Erythroblast (primary cell): ENCODE data around the gene ZFP30.
"Not testable (repeated sequence)": the region's sequence is repeated elsewhere in the genome, so short reads cannot be mapped to it uniquely, and the experiment has no call there.

Experiments
- DNase-seq, 2 experiments: peaks; one replicate each; lab custom pipeline; 2025; lab: John Stamatoyannopoulos, UW
- GATA1 ChIP-seq: IDR thresholded peaks from 2 replicates; pipeline ENCODE4 v1.6.1; 2011; ENCODE audit warnings: low read depth, mild to moderate bottlenecking, control low read depth, low read length, moderate library complexity
- POLR2A ChIP-seq: IDR thresholded peaks from 2 replicates; pipeline ENCODE4 v1.6.1; 2011; ENCODE audit warnings: mild to moderate bottlenecking, low read length

ZFP30 gene

GRCh38 chr19:37655301-37655688, at the start of gene ZFP30:
TSS of gene ZFP30 (minus strand) at chr19:37655465. CDS start at chr19:37647822, 7,643 bp downstream.
- TF ChIP-seq POLR2A (no peak), GATA1 (no peak)
- DNase-seq = peak; percentile 85 to 87

DNA sequence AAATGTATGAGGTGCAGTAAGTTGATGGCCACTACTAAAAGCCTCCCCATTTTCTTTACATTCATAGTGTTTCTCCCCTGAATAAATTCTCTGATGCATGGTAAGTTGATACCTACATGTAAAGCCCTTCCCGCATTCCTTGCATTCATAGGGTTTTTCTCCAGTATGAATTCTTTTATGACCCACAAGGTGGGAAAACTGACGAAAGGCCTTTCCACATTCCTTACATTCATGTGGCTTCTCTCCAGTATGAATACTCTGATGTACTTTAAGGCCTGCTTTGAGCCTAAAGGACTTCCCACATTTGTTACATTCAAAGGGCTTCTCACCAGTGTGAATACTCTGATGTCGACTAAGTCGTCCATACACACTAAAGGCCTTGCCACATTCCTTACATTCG, 43.8 kb upstream of the ZFP30 start:
- no peak for DNase-seq
- no peak for TF ChIP-seq POLR2A

DNA sequence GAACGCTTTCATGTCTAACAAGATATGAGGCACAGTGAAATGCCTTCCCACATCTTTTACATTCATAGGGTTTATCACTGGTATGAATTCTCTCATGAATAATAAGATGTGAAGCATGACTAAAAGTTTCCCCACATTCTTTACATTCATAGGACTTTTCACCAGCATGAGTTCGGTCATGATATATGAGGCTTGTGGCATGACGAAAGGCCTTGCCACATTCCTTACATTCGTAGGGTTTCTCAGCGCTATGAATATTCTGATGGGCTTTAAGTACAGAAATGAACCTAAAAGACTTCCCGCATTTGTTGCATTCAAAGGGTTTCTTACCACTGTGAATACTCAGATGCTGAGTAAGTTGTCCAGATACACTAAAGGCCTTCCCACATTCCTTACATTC, 43.0 kb upstream of the ZFP30 start:
- TF ChIP-seq POLR2A = no peak
- no peak for TF ChIP-seq GATA1
- DNase-seq = no peak

- no peak for DNase-seq
- TF ChIP-seq GATA1 = no peak
- TF ChIP-seq POLR2A = no peak
These were observed 40.1 kb upstream of the ZFP30 start for GRCh38 chr19:37695144-37695899.

GRCh38 chr19:37692956-37693620, 37.8 kb upstream of the ZFP30 start:
- no peak for DNase-seq
- TF ChIP-seq POLR2A = no peak

DNA sequence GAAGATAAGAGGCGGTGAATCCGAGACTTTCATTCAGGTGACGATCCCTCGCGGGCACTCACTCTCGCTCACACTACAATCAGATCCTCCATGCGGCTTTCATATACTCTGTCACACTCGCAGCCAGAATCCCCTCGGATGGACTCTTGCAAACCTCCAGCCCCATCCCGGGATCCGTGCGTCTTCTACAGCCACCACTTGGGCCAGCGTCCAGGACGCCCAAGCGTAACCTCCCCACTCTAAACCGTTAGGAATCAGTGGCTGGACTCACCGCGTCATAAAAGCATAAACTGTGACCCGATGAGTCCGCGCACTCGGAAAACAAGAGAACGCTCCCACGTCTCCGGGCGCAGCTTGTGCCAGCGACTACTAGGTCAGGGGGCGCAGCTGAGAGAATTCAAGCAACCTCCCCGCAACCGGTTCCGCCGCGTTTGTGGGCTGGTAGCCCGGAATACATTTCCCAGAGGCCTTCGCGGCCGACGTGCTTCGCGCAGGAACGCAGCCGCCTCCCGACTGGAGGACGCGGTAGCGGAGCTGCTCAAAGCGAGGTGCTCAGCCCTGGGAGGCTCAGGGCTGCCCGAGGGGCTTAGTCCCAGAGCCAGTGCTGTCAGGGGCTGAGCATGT, 36.7 kb upstream of the ZFP30 start:
- no peak for TF ChIP-seq POLR2A
- TF ChIP-seq GATA1 = no peak
- DNase-seq = peak; percentile 14 to 39

- DNase-seq = no peak
- TF ChIP-seq GATA1 = no peak
- TF ChIP-seq POLR2A = no peak
These were observed 28.3 kb upstream of the ZFP30 start for GRCh38 chr19:37683520-37683919.

DNA sequence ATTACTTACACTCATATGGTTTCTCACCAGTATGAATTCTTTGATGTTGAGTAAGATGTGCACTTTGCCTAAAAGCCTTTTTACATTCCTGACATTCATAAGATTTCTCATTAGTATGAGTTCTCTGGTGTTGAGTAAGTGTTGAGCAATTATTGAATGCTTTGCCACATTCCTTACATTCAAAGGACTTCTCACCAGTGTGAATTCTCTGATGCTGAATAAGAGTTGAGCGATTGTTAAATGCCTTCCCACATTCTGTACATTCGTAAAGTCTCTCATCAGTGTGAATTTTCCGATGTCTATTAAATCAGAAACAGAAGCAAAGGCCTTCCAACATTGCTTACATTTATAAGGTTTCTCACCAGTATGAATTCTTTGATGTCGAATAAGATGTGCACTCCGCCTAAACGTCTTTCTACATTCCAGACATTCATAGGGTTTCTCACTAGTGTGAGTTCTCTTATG, 14.2 kb upstream of the ZFP30 start:
- DNase-seq = no peak
- TF ChIP-seq POLR2A = no peak
- TF ChIP-seq GATA1 = no peak

GRCh38 chr19:37657157-37657556, 1.9 kb upstream of the ZFP30 start:
- DNase-seq = not testable (repeated sequence)

DNA sequence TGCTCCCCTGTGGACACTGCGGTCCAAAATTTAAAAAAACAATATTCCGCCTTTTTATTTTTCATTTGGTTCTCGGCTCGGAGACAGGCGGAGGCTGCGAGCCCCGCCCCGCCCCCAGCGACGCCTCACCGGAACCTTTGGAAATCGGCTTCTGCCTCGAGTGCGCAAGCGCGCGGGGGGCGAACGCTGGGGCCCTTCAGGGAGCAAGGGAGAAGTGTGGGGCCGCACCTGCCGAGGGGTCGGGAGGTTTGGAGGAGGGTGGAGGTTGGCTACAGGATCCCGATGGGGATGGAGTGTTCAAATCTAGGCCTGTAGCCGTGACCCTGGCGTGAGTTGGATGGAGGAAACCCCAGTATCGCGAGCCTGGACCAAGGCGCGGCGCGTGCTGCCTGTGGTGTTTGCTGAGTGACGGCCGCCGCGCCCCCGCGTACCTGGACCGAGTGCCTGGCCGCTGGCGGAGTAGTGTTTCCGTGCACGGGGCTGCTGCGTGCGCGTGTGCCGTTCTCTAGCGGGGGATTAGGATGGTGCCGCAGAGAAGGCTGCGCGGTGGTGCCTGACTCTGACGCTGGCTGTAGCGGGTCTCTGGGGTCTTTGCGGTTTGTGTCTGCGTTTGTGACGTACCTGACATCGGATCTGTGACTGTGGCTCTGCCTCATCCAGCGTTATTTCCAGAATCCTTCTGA, 565 bp upstream of the ZFP30 start:
- peak; percentile 85 to 87 for DNase-seq
- TF ChIP-seq GATA1 (no peak), POLR2A (no peak)

GRCh38 chr19:37654629-37655300, 500 bp downstream of the ZFP30 start:
- no peak for TF ChIP-seq GATA1
- no peak for TF ChIP-seq POLR2A
- peak; percentile 76 to 79 for DNase-seq

DNA sequence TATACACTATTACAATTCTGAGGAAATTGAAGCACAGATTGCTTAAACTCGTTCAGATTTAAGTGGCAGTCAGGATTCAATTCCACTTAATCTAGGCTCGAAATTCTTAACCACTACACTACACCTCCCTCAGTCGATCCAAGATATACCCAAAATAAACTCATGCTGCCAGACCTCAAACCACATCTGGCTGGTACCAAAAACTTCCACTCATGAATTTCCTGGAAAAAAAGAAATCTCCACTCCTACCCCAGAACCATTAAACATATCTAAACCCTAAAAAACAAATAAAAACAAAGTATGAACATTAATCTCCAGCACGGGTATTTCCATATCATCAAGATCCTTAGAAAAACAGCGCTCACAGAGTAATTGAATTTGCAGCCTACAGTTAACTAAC, 1.1 kb downstream of the ZFP30 start:
- no peak for DNase-seq
- TF ChIP-seq GATA1 (no peak), POLR2A (no peak)

DNA sequence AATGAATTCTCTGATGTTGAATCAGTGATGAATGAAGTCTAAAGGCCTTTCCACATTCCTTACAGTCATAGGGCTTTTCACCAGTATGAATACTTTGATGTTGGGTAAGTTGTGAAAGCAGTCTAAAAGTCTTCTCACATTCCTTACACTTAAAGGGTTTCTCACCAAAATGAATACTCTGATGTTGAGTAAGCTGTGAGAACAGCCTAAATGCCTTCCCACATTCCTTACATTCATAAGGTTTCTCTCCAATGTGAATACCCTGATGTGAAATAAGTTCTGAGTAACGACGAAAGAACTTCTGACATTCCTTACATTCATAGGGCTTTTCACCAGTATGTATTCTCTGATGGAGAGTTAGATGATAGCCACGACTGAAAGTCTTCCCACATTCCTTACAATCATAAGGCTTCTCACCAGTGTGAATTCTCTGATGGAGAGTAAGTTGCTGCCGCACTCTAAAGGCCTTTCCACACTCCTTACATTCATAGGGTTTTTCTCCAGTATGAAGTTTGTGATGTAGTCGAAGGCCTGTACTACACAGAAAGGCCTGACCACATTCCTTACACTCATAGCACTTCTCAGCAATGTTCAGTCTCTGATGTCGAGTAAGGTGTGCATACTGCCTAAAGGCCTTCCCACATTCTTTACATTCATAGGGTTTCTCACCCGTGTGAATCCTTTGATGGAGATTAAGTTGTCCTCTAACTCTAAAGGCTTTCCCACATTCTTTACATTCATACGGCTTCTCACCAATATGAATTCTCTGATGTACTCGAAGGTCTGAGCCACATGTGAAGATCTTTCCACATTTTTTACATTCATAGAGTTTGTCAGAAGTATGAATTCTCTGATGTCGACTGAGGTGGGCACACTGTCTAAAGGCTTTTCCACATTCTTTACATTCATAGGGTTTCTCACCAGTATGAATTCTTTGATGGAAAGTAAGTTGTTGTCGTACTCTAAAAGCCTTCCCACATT, 19.9 kb downstream of the ZFP30 start:
- no peak for TF ChIP-seq GATA1
- TF ChIP-seq POLR2A = no peak
- no peak for DNase-seq

DNA sequence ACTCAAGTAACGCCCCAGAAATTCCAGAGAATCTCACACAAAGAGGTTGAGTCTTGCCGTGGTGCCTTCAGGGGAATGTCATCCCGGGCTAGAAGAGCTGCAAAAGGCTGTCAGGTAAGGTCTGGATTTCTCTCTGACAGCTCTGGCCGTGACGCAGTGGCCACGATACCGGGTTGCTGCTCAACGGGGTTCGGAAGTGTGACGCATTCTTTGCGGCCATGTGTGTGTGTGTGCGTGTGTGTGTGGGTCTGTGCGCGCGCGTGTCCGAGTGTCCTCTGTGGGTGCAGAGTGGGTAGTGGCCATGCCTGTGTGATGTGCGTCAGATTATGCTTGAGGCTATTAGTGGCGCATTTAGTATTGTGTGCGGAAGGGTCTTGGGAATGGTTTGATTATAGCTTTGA, 60.3 kb downstream of the ZFP30 start:
- peak; percentile 71 to 73 for DNase-seq
- TF ChIP-seq POLR2A (no peak), GATA1 (no peak)
